Measurements from ENCODE around the gene UNC13B. TPM values are rescaled to one million over a fixed set of nuclear protein-coding genes. Genes with fewer than 3 reads are reported as not detected.

The UNC13B gene
- total and polyA plus RNA-seq, 9 of the 15 experiments (the other 6 are each of a cell fraction or from before 2014, with no cell fraction given), result 2.4 to 11.5 (median 8.6) TPM

GRCh38 chr9:35161713-35162604, at the start of gene UNC13B (continued):
- TF ChIP-seq THRA (IDR thresholded peaks at IDR 0.05) (no peak), E2F5 (CRISPR knock-in tag; IDR thresholded peaks at IDR 0.05) (no peak), FIP1L1 (IDR thresholded peaks at IDR 0.05; ENCODE audit: low read depth, low read length, poor library complexity, severe bottlenecking) (no peak), TGIF2 (CRISPR knock-in tag; IDR thresholded peaks at IDR 0.05) (no peak), CSDE1 (IDR thresholded peaks at IDR 0.05) (no peak), U2AF1 (optimal IDR thresholded peaks at IDR 0.05; ENCODE audit: low read depth, low read length) (no peak), ZNF347 (CRISPR knock-in tag; IDR thresholded peaks at IDR 0.05; ENCODE audit: low read depth) (no peak), ZNF280B (CRISPR knock-in tag; IDR thresholded peaks at IDR 0.05) (no peak), MXD1 (CRISPR knock-in tag; IDR thresholded peaks at IDR 0.05; ENCODE audit: borderline replicate concordance, poor library complexity, severe bottlenecking) (no peak), SIN3A (IDR thresholded peaks at IDR 0.05; ENCODE audit: borderline replicate concordance in 2 of 2, control insufficient read depth in 1 of 2, low read depth in 2 of 2, low read length in 2 of 2) (0 out of 4 replicates have a peak, but pooled peaks of 1 of the 2 experiments have one; percentile 31), CREB3L1 (IDR thresholded peaks at IDR 0.05; ENCODE audit: borderline replicate concordance, low read depth) (no peak), TAL1 (IDR thresholded peaks at IDR 0.05) (no peak), HDAC6 (IDR thresholded peaks at IDR 0.05; ENCODE audit: low read depth, low read length) (no peak), HMG20B (CRISPR knock-in tag; IDR thresholded peaks at IDR 0.05) (no peak), ZNF212 (CRISPR knock-in tag; IDR thresholded peaks at IDR 0.05) (no peak), BMI1 (IDR thresholded peaks at IDR 0.05; ENCODE audit: low read length) (no peak)
